ENCODE measurements around the gene APOBEC4.

GRCh38 chr1:183696981-183697380 is 43.9 kb upstream of the APOBEC4 start:
- no peak for TF ChIP-seq CTCF (IDR thresholded peaks at IDR 0.05)
- no peak for TF ChIP-seq EZH2phosphoT487 (IDR thresholded peaks at IDR 0.05)
- TF ChIP-seq EZH2 (IDR thresholded peaks at IDR 0.05) = no peak

All from neural progenitor cell (in vitro differentiated cells).